ENCODE results near the gene RPL39. TPM values are rescaled to one million over a fixed set of nuclear protein-coding genes. Genes with fewer than 3 reads are reported as not detected.
"Not testable (repeated sequence)": the region's sequence is repeated elsewhere in the genome, so short reads cannot be mapped to it uniquely, and the experiment has no call there.

RPL39 gene
- total RNA-seq, 2 experiments from 2014 or later: 3,049 to 3,109 TPM

GRCh38 chrX:119759248-119759766 is 32.1 kb downstream of the RPL39 start:
- DNase-seq: no peak
- intact Hi-C loops (cut with micrococcal nuclease): no loop called here
- Mint-ChIP-seq H3K9me3 (no peaks in the 10 kb centered on the region), H3K4me1 (ENCODE audit: low read depth) (peaks cover 38% of the 10 kb centered on the region), H3K4me3 (no peak overlapping the region), H3K27me3 (ENCODE audit: low read depth) (no peaks in the 10 kb centered on the region), H3K27ac (no peak overlapping the region), H3K36me3 (ENCODE audit: low read depth) (no peaks in the 10 kb centered on the region)
- CTCF ChIA-PET: interaction anchor here (1.1 to 1.7 kb wide), 5 partner anchors 10 to 275 kb away, joined by 4 to 5 read pairs (median 4); no protein-coding TSS in a partner anchor

GRCh38 chrX:119758731-119759247 is 32.6 kb downstream of the RPL39 start:
- CTCF ChIA-PET: interaction anchor here (0.5 to 1.7 kb wide), 5 partner anchors 10 to 274 kb away, joined by 3 to 5 read pairs (median 4); no protein-coding TSS in a partner anchor
- H3K27ac Mint-ChIP-seq: no peak overlapping the region
- H3K27me3 Mint-ChIP-seq (ENCODE audit: low read depth): no peaks in the 10 kb centered on the region
- H3K36me3 Mint-ChIP-seq (ENCODE audit: low read depth): no peaks in the 10 kb centered on the region
- peak; percentile 53 for DNase-seq
- H3K9me3 Mint-ChIP-seq: no peaks in the 10 kb centered on the region
- intact Hi-C loops (cut with micrococcal nuclease): no loop called here
- H3K4me3 Mint-ChIP-seq: peak overlapping the region; percentile 21
- peaks cover 42% of the 10 kb centered on the region for H3K4me1 Mint-ChIP-seq (ENCODE audit: low read depth)

DNA sequence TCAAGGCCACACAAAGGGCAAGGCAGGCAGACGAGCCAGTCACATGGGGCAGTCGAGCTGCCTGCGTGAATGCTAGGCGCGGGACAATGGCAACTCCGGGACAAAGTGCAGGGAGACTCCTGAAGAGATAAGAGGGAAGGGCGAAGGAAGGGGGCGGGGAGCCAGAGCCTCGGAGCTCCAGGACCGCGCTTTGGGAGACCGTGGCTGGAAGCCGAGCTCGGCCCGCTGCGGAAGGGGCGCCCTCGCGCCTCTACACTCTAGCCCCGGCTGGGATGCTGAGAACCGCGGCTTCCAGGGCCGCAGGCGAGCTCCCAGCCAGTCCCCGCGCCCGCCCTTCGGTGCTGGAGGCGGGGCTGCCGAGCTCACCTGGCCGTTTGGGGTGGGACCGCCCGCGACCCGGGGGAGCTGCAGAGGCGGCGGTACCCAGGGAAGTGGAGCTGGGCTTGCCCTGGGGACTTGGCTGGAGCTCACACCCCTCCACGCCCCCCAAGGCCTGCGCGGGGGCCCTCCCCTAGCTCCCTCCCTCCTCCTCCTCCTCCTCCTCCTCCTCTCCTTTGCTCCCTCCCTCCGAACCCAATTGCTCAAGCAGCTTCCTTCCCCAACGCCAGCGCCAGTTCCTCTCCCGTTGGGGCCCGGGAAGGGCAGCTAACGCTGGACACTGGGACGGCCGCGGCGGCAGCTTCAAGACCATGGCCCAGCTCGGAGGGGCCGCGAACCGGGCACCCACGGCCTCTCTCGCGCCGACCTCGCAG is 33.3 kb downstream of the RPL39 start, which contains the start of gene SOWAHD:
Gene SOWAHD (plus strand): TSS at position 610 of the 752 bp plus-strand sequence. CDS start 80 bp downstream, at position 690.
- CTCF ChIA-PET: interaction anchor here (0.5 to 1.8 kb wide), 9 partner anchors 11 to 274 kb away, joined by 3 to 5 read pairs (median 4); no protein-coding TSS in a partner anchor
- intact Hi-C loops (cut with micrococcal nuclease): loop anchor here (2.0 kb wide), 1 partner anchor 193 kb away; the partner anchor contains the start of gene STEEP1
- H3K36me3 Mint-ChIP-seq (ENCODE audit: low read depth): no peaks in the 10 kb centered on the region
- H3K4me3 Mint-ChIP-seq: peak within 1 kb of the TSS; percentile 68
- H3K9me3 Mint-ChIP-seq: no peaks in the 10 kb centered on the region
- no peak within 1 kb of the TSS for H3K27ac Mint-ChIP-seq
- H3K4me1 Mint-ChIP-seq (ENCODE audit: low read depth): peaks cover 42% of the 10 kb centered on the region
- no peaks in the 10 kb centered on the region for H3K27me3 Mint-ChIP-seq (ENCODE audit: low read depth)
- DNase-seq: no peak

DNA sequence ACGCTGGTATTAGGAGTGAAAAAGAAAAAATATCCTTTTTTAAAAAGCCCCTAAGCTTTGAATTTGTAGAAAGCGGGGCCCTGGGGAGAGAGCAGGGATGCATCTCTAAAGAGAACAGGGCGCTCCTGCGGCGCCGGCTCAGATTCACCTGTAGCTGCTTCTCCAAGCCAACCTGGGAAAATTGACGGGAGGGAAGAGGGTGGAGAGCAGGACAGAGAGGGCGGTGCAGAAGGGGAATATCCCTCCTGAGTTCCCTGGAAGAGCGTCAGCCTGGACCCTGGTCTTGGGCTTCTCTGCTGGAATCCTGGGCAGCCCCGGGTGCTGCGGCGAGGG is 33.8 kb downstream of the RPL39 start:
- DNase-seq: no peak
- peaks cover 42% of the 10 kb centered on the region for H3K4me1 Mint-ChIP-seq (ENCODE audit: low read depth)

DNA sequence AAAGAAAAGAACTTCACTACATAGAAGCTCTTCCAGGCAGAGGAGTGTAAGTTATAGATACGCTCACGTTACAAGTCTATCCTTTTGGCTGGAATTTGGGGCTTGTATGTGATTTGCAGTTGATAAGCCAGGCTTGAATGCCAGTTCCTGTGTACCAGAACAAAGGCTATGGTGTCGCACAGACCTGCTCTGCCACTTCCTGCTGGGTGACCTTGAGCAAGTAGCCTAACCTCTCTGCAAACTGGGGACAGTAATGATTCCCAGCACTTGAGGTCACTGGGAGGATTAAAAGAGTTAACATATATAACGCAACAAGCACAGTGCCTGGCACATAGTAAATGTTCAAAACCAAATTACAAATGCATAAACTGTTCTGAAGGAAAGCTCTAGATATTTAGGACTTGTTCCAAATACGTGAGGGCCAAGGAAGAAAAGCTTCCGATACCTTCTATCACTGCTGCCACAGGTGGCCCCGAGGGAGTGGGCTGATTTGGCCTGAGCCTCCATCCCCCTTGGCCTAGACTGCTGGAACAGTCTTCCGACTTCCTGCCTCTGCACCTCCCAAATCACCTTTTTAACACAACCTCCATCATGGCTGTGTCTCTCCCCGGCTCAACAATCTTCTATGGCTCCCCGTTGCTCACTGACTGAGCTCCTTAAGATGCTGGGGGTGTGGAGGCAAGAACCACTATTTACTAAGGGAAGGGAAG is 34.3 kb downstream of the RPL39 start:
- Mint-ChIP-seq H3K27ac (peak overlapping the region; percentile 90), H3K27me3 (ENCODE audit: low read depth) (no peaks in the 10 kb centered on the region), H3K9me3 (no peaks in the 10 kb centered on the region), H3K4me3 (peak overlapping the region; percentile 68), H3K4me1 (ENCODE audit: low read depth) (peaks cover 42% of the 10 kb centered on the region), H3K36me3 (ENCODE audit: low read depth) (no peaks in the 10 kb centered on the region)
- intact Hi-C loops (cut with micrococcal nuclease): loop anchor here (1.0 to 2.0 kb wide), 9 partner anchors 34 to 192 kb away; partner anchors contain the start of genes NDUFA1, NKAP, RNF113A and RPL39
- DNase-seq: peak; percentile 34
- CTCF ChIA-PET: interaction anchor here (0.5 to 1.8 kb wide), 5 partner anchors 22 to 1255 kb away, joined by 3 to 5 read pairs (median 3); no protein-coding TSS in a partner anchor

More for the DNA sequence above, 33.8 kb downstream of the RPL39 start:
- Mint-ChIP-seq H3K27me3 (ENCODE audit: low read depth) (no peaks in the 10 kb centered on the region), H3K4me3 (peak overlapping the region; percentile 68), H3K36me3 (ENCODE audit: low read depth) (no peaks in the 10 kb centered on the region), H3K9me3 (no peaks in the 10 kb centered on the region), H3K27ac (no peak overlapping the region)
- CTCF ChIA-PET: interaction anchor here (0.5 to 1.8 kb wide), 5 partner anchors 22 to 132 kb away, joined by 3 to 4 read pairs (median 3); no protein-coding TSS in a partner anchor
- intact Hi-C loops (cut with micrococcal nuclease): loop anchor here (2.0 kb wide), 1 partner anchor 193 kb away; the partner anchor contains the start of gene STEEP1

DNA sequence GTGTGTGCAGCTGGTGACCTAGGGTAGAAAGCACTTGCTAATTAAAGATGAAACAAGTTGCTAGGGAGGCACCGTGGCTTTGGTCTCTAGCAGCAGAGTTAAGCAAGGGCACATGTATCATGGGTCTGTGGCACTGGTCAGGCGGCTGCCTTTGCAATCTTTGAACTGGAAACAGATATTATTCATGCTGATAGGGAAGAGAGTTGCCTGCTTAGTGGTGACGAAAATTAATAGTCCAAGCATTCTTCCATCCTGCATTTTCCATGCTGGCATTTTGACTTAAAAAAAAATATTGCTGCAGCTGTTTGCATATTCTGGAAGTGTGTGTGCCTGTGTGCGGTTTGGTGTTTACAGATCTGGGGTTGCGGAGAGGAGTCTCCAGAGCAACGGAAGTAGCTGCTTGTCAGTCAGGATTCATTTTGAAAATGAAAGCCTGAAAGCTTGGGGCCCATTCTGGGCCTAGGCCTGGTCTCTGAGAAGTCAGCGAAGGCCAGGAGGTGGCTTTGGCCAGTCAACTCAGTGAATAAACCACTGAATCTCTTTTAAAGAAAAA is 35.4 kb downstream of the RPL39 start:
- Mint-ChIP-seq H3K27me3 (ENCODE audit: low read depth) (no peaks in the 10 kb centered on the region), H3K4me1 (ENCODE audit: low read depth) (peaks cover 42% of the 10 kb centered on the region), H3K9me3 (no peaks in the 10 kb centered on the region), H3K36me3 (ENCODE audit: low read depth) (no peaks in the 10 kb centered on the region), H3K27ac (peak overlapping the region; percentile 90), H3K4me3 (peak overlapping the region; percentile 54)
- CTCF ChIA-PET: interaction anchor here (0.6 to 1.6 kb wide), 3 partner anchors 52 to 240 kb away, joined by 3 to 5 read pairs (median 3); no protein-coding TSS in a partner anchor
- intact Hi-C loops (cut with micrococcal nuclease): loop anchor here (1.0 to 2.0 kb wide), 9 partner anchors 35 to 191 kb away; partner anchors contain the start of genes NDUFA1, NKAP, RNF113A and RPL39
- DNase-seq: peak; percentile 80

GRCh38 chrX:119753639-119754257 is 37.7 kb downstream of the RPL39 start:
- no peak overlapping the region for H3K4me3 Mint-ChIP-seq
- no peaks in the 10 kb centered on the region for H3K27me3 Mint-ChIP-seq (ENCODE audit: low read depth)
- peaks cover 41% of the 10 kb centered on the region for H3K4me1 Mint-ChIP-seq (ENCODE audit: low read depth)
- CTCF ChIA-PET: interaction anchor here (0.6 to 1.5 kb wide), 11 partner anchors 11 to 323 kb away, joined by 3 to 5 read pairs (median 4); no protein-coding TSS in a partner anchor
- intact Hi-C loops (cut with micrococcal nuclease): loop anchor here (1.0 kb wide), 4 partner anchors 55 to 284 kb away; partner anchors contain the start of gene NKRF
- H3K36me3 Mint-ChIP-seq (ENCODE audit: low read depth): no peaks in the 10 kb centered on the region
- H3K9me3 Mint-ChIP-seq: no peaks in the 10 kb centered on the region
- peak; percentile 70 for DNase-seq
- peak overlapping the region; percentile 81 for H3K27ac Mint-ChIP-seq

- intact Hi-C loops (cut with micrococcal nuclease): loop anchor here (1.0 kb wide), 3 partner anchors 55 to 237 kb away; partner anchors contain the start of gene NKRF
- H3K4me3 Mint-ChIP-seq: no peak overlapping the region
- H3K27me3 Mint-ChIP-seq (ENCODE audit: low read depth): no peaks in the 10 kb centered on the region
- peaks cover 41% of the 10 kb centered on the region for H3K4me1 Mint-ChIP-seq (ENCODE audit: low read depth)
- CTCF ChIA-PET: interaction anchor here (1.1 to 1.5 kb wide), 5 partner anchors 22 to 271 kb away, joined by 3 to 5 read pairs (median 3); no protein-coding TSS in a partner anchor
- no peaks in the 10 kb centered on the region for H3K36me3 Mint-ChIP-seq (ENCODE audit: low read depth)
- H3K27ac Mint-ChIP-seq: no peak overlapping the region
- no peaks in the 10 kb centered on the region for H3K9me3 Mint-ChIP-seq
- no peak for DNase-seq
These were observed 38.4 kb downstream of the RPL39 start for GRCh38 chrX:119753001-119753400.

GRCh38 chrX:119750751-119751150 is 40.7 kb downstream of the RPL39 start:
- H3K9me3 Mint-ChIP-seq; DNase-seq; H3K27ac Mint-ChIP-seq; H3K36me3 Mint-ChIP-seq (ENCODE audit: low read depth); H3K27me3 Mint-ChIP-seq (ENCODE audit: low read depth); intact Hi-C loops (cut with micrococcal nuclease); H3K4me3 Mint-ChIP-seq: not testable (repeated sequence)
- CTCF ChIA-PET: interaction anchor here (0.5 to 1.1 kb wide), 2 partner anchors 21 to 34 kb away, joined by 4 read pairs; no protein-coding TSS in a partner anchor
- peaks cover 18% of the 10 kb centered on the region for H3K4me1 Mint-ChIP-seq (ENCODE audit: low read depth)

- CTCF ChIA-PET: interaction anchor here (0.5 to 1.1 kb wide), 2 partner anchors 20 to 34 kb away, joined by 4 read pairs; no protein-coding TSS in a partner anchor
- H3K27ac Mint-ChIP-seq: not testable (repeated sequence)
These were observed 41.3 kb downstream of the RPL39 start for GRCh38 chrX:119750131-119750530.

More at GRCh38 chrX:119750131-119750530, 41.3 kb downstream of the RPL39 start:
- DNase-seq; H3K9me3 Mint-ChIP-seq; intact Hi-C loops (cut with micrococcal nuclease); H3K27me3 Mint-ChIP-seq (ENCODE audit: low read depth); H3K4me3 Mint-ChIP-seq; H3K36me3 Mint-ChIP-seq (ENCODE audit: low read depth): not testable (repeated sequence)
- H3K4me1 Mint-ChIP-seq (ENCODE audit: low read depth): peaks cover 12% of the 10 kb centered on the region
